ENCODE results near the gene VPS18.

DNA sequence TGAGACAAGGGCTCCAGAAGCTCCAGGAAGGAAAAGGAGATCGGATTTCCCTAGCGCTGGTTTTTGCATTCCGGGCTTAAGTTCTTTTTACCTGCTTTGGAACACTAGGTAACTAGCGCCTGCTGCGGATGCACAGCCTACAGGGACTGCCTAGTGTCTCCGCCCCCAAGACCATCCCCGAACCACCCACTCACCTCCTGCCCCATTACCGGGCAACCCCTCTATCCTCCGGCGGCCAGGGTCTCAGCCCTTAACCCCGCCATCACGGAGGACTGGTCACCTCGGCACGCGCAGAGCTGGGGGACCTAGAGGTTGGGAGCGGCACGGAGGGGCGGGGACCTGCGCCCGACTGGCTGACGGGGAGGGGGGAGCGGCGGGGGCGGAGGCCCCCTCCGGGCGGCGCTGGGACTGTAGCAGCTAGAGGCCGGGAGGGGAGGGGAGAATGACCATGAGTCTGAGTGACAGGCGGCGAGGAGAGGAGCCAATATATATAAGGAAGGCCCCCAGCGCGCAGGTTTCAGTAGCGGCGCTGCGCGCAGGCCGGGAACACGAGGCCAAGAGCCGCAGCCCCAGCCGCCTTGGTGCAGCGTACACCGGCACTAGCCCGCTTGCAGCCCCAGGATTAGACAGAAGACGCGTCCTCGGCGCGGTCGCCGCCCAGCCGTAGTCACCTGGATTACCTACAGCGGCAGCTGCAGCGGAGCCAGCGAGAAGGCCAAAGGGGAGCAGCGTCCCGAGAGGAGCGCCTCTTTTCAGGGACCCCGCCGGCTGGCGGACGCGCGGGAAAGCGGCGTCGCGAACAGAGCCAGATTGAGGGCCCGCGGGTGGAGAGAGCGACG is 34.8 kb downstream of the VPS18 start, which contains the start of gene DLL4:
- TF ChIP-seq GATA3 (IDR thresholded peaks at IDR 0.05; ENCODE audit: low read depth, low read length), result no peak
- no peak for TF ChIP-seq GATA2 (IDR thresholded peaks at IDR 0.05; ENCODE audit: low read depth, low read length)

Data from SH-SY5Y (cell line).